ENCODE data around the gene ADAMTS1. TPM values are rescaled to one million over a fixed set of nuclear protein-coding genes. Genes with fewer than 3 reads are reported as not detected.

ADAMTS1 gene
- total RNA-seq, 4 donors from 2014 or later, result 29.8 to 54.8 (median 44.3) TPM

- H3K27ac ChIP-seq, result peak overlapping the region in 2 of 4 donors; percentile 14 to 25
Measured at GRCh38 chr21:26840201-26840600, 5.0 kb downstream of the ADAMTS1 start.

GRCh38 chr21:26837539-26837938 lies 7.7 kb downstream of the ADAMTS1 start:
- WGBS, 2 donors (ENCODE audit: low coverage in 1 of 2), result 90% methylated on average over 3 of the region's 3 CpGs; no CpG with 5 or more reads in 1 of the 2 donors
- Histone ChIP-seq H3K4me1 (peaks cover 0 to 6% (median 2%) of the 10 kb centered on the region in 4 donors), H3K36me3 (peaks cover 0 to 13% (median 5%) of the 10 kb centered on the region in 4 donors), H3K27ac (no peak overlapping the region), H3K4me3 (no peak overlapping the region), H3K27me3 (peaks cover 3% of the 10 kb centered on the region), H3K9me3 (no peaks in the 10 kb centered on the region)
- intact Hi-C loops (cut with DNase I; ENCODE audit: low total_unique reads), result no loop called here
- DNase-seq, result no peak
- in situ Hi-C loops (cut with MboI; ENCODE audit: low pct_ligation_motif_present in 1 of 4, low pct_unique_long_range_greater_than_20kb in 1 of 4, low sequenced_read_pairs in 3 of 4), result loop anchor here in 1 of 4 donors (25.0 kb wide), 1 partner anchor 1225 kb away; no protein-coding TSS in a partner anchor
- TF ChIP-seq EP300 (IDR thresholded peaks at IDR 0.05; ENCODE audit: low read depth) (no peak), CTCF (IDR thresholded peaks at IDR 0.05) (no peak), POLR2AphosphoS5 (IDR thresholded peaks at IDR 0.05) (peak in 1 of 3 donors; percentile 46)

More at GRCh38 chr21:26840201-26840600, 5.0 kb downstream of the ADAMTS1 start:
- intact Hi-C loops (cut with DNase I; ENCODE audit: low total_unique reads), result loop anchor here (5.0 kb wide), 1 partner anchor 1902 kb away; no protein-coding TSS in a partner anchor
- in situ Hi-C loops (cut with MboI; ENCODE audit: low pct_ligation_motif_present in 1 of 4, low pct_unique_long_range_greater_than_20kb in 1 of 4, low sequenced_read_pairs in 3 of 4), result loop anchor here in 1 of 4 donors (25.0 kb wide), 1 partner anchor 1222 kb away; no protein-coding TSS in a partner anchor
- Histone ChIP-seq H3K9me3 (no peaks in the 10 kb centered on the region), H3K4me1 (peaks cover 0 to 30% (median 23%) of the 10 kb centered on the region in 4 donors), H3K4me3 (peak overlapping the region in 1 of 4 donors; percentile 10), H3K36me3 (peaks cover 0 to 13% (median 5%) of the 10 kb centered on the region in 4 donors), H3K27me3 (peaks cover 29% of the 10 kb centered on the region)
- WGBS, 2 donors (ENCODE audit: low coverage in 1 of 2), result 78 to 100% methylated on average over 4 to 10 of the region's 10 CpGs
- DNase-seq, result no peak
- TF ChIP-seq CTCF (IDR thresholded peaks at IDR 0.05), result no peak
- no peak for TF ChIP-seq POLR2A (IDR thresholded peaks at IDR 0.05)
- no peak for TF ChIP-seq POLR2AphosphoS5 (IDR thresholded peaks at IDR 0.05)
- no peak for TF ChIP-seq EP300 (IDR thresholded peaks at IDR 0.05; ENCODE audit: low read depth)

DNA sequence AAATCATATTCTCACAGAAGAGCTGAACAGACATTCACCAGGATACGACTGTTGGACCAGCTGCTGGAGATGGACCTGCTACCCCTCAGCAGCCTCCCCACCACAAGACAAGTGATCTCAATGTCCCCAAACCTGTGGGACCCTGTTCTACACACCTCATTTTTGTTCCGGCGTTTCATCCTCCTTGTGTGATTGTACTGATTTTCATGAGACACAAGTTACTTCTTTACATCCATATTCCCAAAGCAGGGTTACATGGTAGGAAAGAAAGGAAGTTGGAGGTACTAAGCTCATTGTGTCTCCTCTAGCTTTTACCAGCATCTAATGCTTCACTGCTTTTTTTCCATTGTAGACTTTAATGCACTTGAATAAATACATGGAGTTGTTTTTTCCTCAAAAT lies 8.7 kb downstream of the ADAMTS1 start:
- no peaks in the 10 kb centered on the region for H3K27me3 ChIP-seq
- intact Hi-C loops (cut with DNase I; ENCODE audit: low total_unique reads) (no loop called here), in situ Hi-C loops (cut with MboI; ENCODE audit: low pct_ligation_motif_present in 1 of 4, low pct_unique_long_range_greater_than_20kb in 1 of 4, low sequenced_read_pairs in 3 of 4) (loop anchor here in 1 of 4 donors (25.0 kb wide), 1 partner anchor 1226 kb away; no protein-coding TSS in a partner anchor)
- no peaks in the 10 kb centered on the region for H3K9me3 ChIP-seq
- peak in 1 of 3 donors; percentile 26 for TF ChIP-seq POLR2AphosphoS5 (IDR thresholded peaks at IDR 0.05)
- TF ChIP-seq CTCF (IDR thresholded peaks at IDR 0.05), result no peak
- H3K27ac ChIP-seq, result no peak overlapping the region
- no peak for DNase-seq
- 76% methylated on average over 3 of the region's 3 CpGs for WGBS, 2 donors (ENCODE audit: low coverage in 1 of 2)
- no peak overlapping the region for H3K4me3 ChIP-seq
- H3K4me1 ChIP-seq, result no peaks in the 10 kb centered on the region
- peaks cover 0 to 13% (median 5%) of the 10 kb centered on the region in 4 donors for H3K36me3 ChIP-seq

- no peaks in the 10 kb centered on the region for H3K9me3 ChIP-seq
- no peaks in the 10 kb centered on the region for H3K27me3 ChIP-seq
- H3K27ac ChIP-seq, result no peak overlapping the region
- H3K4me1 ChIP-seq, result no peaks in the 10 kb centered on the region
- TF ChIP-seq POLR2AphosphoS5 (IDR thresholded peaks at IDR 0.05) (peak in 1 of 3 donors; percentile 4), EP300 (IDR thresholded peaks at IDR 0.05; ENCODE audit: low read depth) (no peak), POLR2A (IDR thresholded peaks at IDR 0.05) (no peak), CTCF (IDR thresholded peaks at IDR 0.05) (no peak)
- intact Hi-C loops (cut with DNase I; ENCODE audit: low total_unique reads), result no loop called here
- no peak overlapping the region for H3K4me3 ChIP-seq
- H3K36me3 ChIP-seq, result peaks cover 0 to 13% (median 5%) of the 10 kb centered on the region in 4 donors
- 79 to 84% methylated on average over 2 of the region's 2 CpGs for WGBS, 2 donors (ENCODE audit: low coverage in 1 of 2)
- in situ Hi-C loops (cut with MboI; ENCODE audit: low pct_ligation_motif_present in 1 of 4, low pct_unique_long_range_greater_than_20kb in 1 of 4, low sequenced_read_pairs in 3 of 4), result loop anchor here in 1 of 4 donors (25.0 kb wide), 1 partner anchor 1227 kb away; no protein-coding TSS in a partner anchor
- DNase-seq, result no peak
Measured at GRCh38 chr21:26835714-26836265, 9.4 kb downstream of the ADAMTS1 start.
